ENCODE measurements around the gene ABHD12. TPM values are rescaled to one million over a fixed set of nuclear protein-coding genes. Genes with fewer than 3 reads are reported as not detected.

ABHD12 gene
- total RNA-seq, 2 donors from 2014 or later, result 48.2 to 52.7 TPM

GRCh38 chr20:25351024-25351360 lies 39.6 kb downstream of the ABHD12 start:
- no peaks in the 10 kb centered on the region for H3K36me3 ChIP-seq (ENCODE audit: control insufficient read depth, insufficient read depth, low read length)
- H3K27ac Mint-ChIP-seq, result no peak overlapping the region

GRCh38 chr20:25346349-25346748 lies 44.3 kb downstream of the ABHD12 start:
- DNase-seq, result no peak
- Histone ChIP-seq H3K36me3 (ENCODE audit: control insufficient read depth, insufficient read depth, low read length) (no peaks in the 10 kb centered on the region), H3K4me3 (ENCODE audit: low read length) (no peak overlapping the region), H3K9me3 (ENCODE audit: control insufficient read depth, low read length) (no peaks in the 10 kb centered on the region), H3K9ac (ENCODE audit: extremely low read depth, low read length, poor library complexity, severe bottlenecking) (no peak overlapping the region), H3K4me1 (ENCODE audit: control insufficient read depth, insufficient read depth, low read length) (no peaks in the 10 kb centered on the region), H3K27me3 (ENCODE audit: control insufficient read depth, insufficient read depth, low read length, poor library complexity, severe bottlenecking) (no peaks in the 10 kb centered on the region), H3K27ac (ENCODE audit: low read depth, low read length) (no peak overlapping the region)
- Mint-ChIP-seq H3K9me3 (peaks cover 3% of the 10 kb centered on the region), H3K36me3 (ENCODE audit: low read depth) (peaks cover 10% of the 10 kb centered on the region), H3K27ac (no peak overlapping the region), H3K4me1 (peaks cover 10% of the 10 kb centered on the region), H3K27me3 (ENCODE audit: insufficient read depth) (no peaks in the 10 kb centered on the region), H3K4me3 (no peak overlapping the region)
- WGBS, 2 experiments (ENCODE audit: insufficient coverage in 1 of 2, insufficient read length in 1 of 2), result 81 to 94% methylated on average over 3 to 6 of the region's 6 CpGs
- no peak for TF ChIP-seq CTCF (conservative IDR thresholded peaks at IDR 0.05)

More at GRCh38 chr20:25351024-25351360, 39.6 kb downstream of the ABHD12 start:
- Histone ChIP-seq H3K4me3 (ENCODE audit: low read length) (no peak overlapping the region), H3K9ac (ENCODE audit: extremely low read depth, low read length, poor library complexity, severe bottlenecking) (no peak overlapping the region), H3K9me3 (ENCODE audit: control insufficient read depth, low read length) (no peaks in the 10 kb centered on the region), H3K4me1 (ENCODE audit: control insufficient read depth, insufficient read depth, low read length) (no peaks in the 10 kb centered on the region), H3K27me3 (ENCODE audit: control insufficient read depth, insufficient read depth, low read length, poor library complexity, severe bottlenecking) (no peaks in the 10 kb centered on the region), H3K27ac (ENCODE audit: low read depth, low read length) (no peak overlapping the region)
- Mint-ChIP-seq H3K27me3 (ENCODE audit: insufficient read depth) (no peaks in the 10 kb centered on the region), H3K4me3 (no peak overlapping the region), H3K4me1 (peaks cover 19% of the 10 kb centered on the region), H3K9me3 (peaks cover 3% of the 10 kb centered on the region), H3K36me3 (ENCODE audit: low read depth) (peaks cover 6% of the 10 kb centered on the region)
- DNase-seq, result no peak
- TF ChIP-seq CTCF (conservative IDR thresholded peaks at IDR 0.05), result no peak

- Mint-ChIP-seq H3K4me1 (peaks cover 5% of the 10 kb centered on the region), H3K36me3 (ENCODE audit: low read depth) (peaks cover 10% of the 10 kb centered on the region), H3K27ac (no peak overlapping the region), H3K9me3 (peaks cover 3% of the 10 kb centered on the region), H3K27me3 (ENCODE audit: insufficient read depth) (no peaks in the 10 kb centered on the region), H3K4me3 (no peak overlapping the region)
- no peaks in the 10 kb centered on the region for H3K36me3 ChIP-seq (ENCODE audit: control insufficient read depth, insufficient read depth, low read length)
- no peaks in the 10 kb centered on the region for H3K27me3 ChIP-seq (ENCODE audit: control insufficient read depth, insufficient read depth, low read length, poor library complexity, severe bottlenecking)
- H3K9ac ChIP-seq (ENCODE audit: extremely low read depth, low read length, poor library complexity, severe bottlenecking), result no peak overlapping the region
- no peak for TF ChIP-seq CTCF (conservative IDR thresholded peaks at IDR 0.05)
- H3K4me1 ChIP-seq (ENCODE audit: control insufficient read depth, insufficient read depth, low read length), result no peaks in the 10 kb centered on the region
- H3K27ac ChIP-seq (ENCODE audit: low read depth, low read length), result no peak overlapping the region
- WGBS, 2 experiments (ENCODE audit: insufficient coverage in 1 of 2, insufficient read length in 1 of 2), result 91% methylated on average over 1 of the region's 1 CpG; no CpG with 5 or more reads in 1 of the 2 experiments
- no peaks in the 10 kb centered on the region for H3K9me3 ChIP-seq (ENCODE audit: control insufficient read depth, low read length)
- no peak overlapping the region for H3K4me3 ChIP-seq (ENCODE audit: low read length)
- no peak for DNase-seq
Measured at GRCh38 chr20:25345721-25346120, 44.9 kb downstream of the ABHD12 start.
